Colonic mucosa (tissue), 4 donors: ENCODE measurements around the gene UCKL1. TPM values are rescaled to one million over a fixed set of nuclear protein-coding genes. Genes with fewer than 3 reads are reported as not detected.
"Not testable (repeated sequence)": the region's sequence is repeated elsewhere in the genome, so short reads cannot be mapped to it uniquely, and the experiment has no call there.

ENCODE experiments used
- DNase-seq: peaks from one replicate; pipeline ENCODE4 v3.0.0-alpha.2; 2020
- H3K27ac ChIP-seq: fragments of 200-600 bp; one replicate; pipeline ENCODE4 v1.8.0; 2021
- H3K27me3 ChIP-seq: fragments of 200-600 bp; one replicate; pipeline ENCODE4 v1.8.0; 2021
- H3K36me3 ChIP-seq: fragments of 200-600 bp; one replicate; pipeline ENCODE4 v1.8.0; 2021
- H3K4me1 ChIP-seq: fragments of 200-600 bp; one replicate; pipeline ENCODE4 v1.8.0; 2021; ENCODE audit warnings: mild to moderate bottlenecking
- H3K4me3 ChIP-seq: fragments of 200-600 bp; one replicate; pipeline ENCODE4 v1.8.0; 2021
- H3K9ac ChIP-seq, 2 donors: one replicate each; pipeline ENCODE4 v1.7.0; 2013; ENCODE audit warnings: control low read depth in 2 of 2, low read depth in 2 of 2, low read length in 2 of 2
- H3K9me3 ChIP-seq: fragments of 200-600 bp; one replicate; pipeline ENCODE4 v1.8.0; 2021
- intact Hi-C: fragments of 100-400 bp; cut with DNase I; formaldehyde crosslinking; loops from one replicate; pipeline ENCODE4 v1.14.1; 2022
- total RNA-seq, 2 donors: library from RNA; stranded (reverse); fragmentation: NEBNext Ultra II Directional in 1 of 2; extraction: Animal tissue kit (Norgen Biotek cat#: 25700) in 1 of 2; gene quantifications; one replicate each; pipeline ENCODE4 v1.2.1, GENCODE V29; 2021
- TF ChIP-seq, protein P1 (sequence below): fragments of 200-600 bp; IDR thresholded peaks from one replicate; pipeline ENCODE4 v1.8.0; 2022; ENCODE audit warnings: antibody characterized with exemption, mild to moderate bottlenecking
- donor health status: healthy.
- donor health status: DM: no; HTN: no; CAD: no.
- donor health status: DM: no; HTN: no; CAD: no.

The UCKL1 gene
- total RNA-seq, 2 donors from 2014 or later: 33.6 to 49.5 TPM

GRCh38 chr20:63962426-63963347 lies 6.5 kb upstream of the UCKL1 start:
- no peaks in the 10 kb centered on the region for H3K4me1 ChIP-seq
- no peaks in the 10 kb centered on the region for H3K27me3 ChIP-seq
- H3K9me3 ChIP-seq: no peaks in the 10 kb centered on the region
- no peak for DNase-seq
- H3K36me3 ChIP-seq: no peaks in the 10 kb centered on the region
- intact Hi-C loops: no loop called here
- H3K9ac ChIP-seq: no peak overlapping the region
- H3K4me3 ChIP-seq: no peak overlapping the region
- H3K27ac ChIP-seq: no peak overlapping the region
- TF ChIP-seq, protein P1, sequence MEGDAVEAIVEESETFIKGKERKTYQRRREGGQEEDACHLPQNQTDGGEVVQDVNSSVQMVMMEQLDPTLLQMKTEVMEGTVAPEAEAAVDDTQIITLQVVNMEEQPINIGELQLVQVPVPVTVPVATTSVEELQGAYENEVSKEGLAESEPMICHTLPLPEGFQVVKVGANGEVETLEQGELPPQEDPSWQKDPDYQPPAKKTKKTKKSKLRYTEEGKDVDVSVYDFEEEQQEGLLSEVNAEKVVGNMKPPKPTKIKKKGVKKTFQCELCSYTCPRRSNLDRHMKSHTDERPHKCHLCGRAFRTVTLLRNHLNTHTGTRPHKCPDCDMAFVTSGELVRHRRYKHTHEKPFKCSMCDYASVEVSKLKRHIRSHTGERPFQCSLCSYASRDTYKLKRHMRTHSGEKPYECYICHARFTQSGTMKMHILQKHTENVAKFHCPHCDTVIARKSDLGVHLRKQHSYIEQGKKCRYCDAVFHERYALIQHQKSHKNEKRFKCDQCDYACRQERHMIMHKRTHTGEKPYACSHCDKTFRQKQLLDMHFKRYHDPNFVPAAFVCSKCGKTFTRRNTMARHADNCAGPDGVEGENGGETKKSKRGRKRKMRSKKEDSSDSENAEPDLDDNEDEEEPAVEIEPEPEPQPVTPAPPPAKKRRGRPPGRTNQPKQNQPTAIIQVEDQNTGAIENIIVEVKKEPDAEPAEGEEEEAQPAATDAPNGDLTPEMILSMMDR: no peak

GRCh38 chr20:63961664-63962425 lies 5.6 kb upstream of the UCKL1 start:
- TF ChIP-seq, protein P1: no peak
- Histone ChIP-seq H3K9ac (no peak overlapping the region), H3K4me1 (no peaks in the 10 kb centered on the region), H3K27me3 (no peaks in the 10 kb centered on the region), H3K4me3 (no peak overlapping the region), H3K36me3 (no peaks in the 10 kb centered on the region), H3K9me3 (no peaks in the 10 kb centered on the region), H3K27ac (no peak overlapping the region)
- intact Hi-C loops: no loop called here
- DNase-seq: no peak

DNA sequence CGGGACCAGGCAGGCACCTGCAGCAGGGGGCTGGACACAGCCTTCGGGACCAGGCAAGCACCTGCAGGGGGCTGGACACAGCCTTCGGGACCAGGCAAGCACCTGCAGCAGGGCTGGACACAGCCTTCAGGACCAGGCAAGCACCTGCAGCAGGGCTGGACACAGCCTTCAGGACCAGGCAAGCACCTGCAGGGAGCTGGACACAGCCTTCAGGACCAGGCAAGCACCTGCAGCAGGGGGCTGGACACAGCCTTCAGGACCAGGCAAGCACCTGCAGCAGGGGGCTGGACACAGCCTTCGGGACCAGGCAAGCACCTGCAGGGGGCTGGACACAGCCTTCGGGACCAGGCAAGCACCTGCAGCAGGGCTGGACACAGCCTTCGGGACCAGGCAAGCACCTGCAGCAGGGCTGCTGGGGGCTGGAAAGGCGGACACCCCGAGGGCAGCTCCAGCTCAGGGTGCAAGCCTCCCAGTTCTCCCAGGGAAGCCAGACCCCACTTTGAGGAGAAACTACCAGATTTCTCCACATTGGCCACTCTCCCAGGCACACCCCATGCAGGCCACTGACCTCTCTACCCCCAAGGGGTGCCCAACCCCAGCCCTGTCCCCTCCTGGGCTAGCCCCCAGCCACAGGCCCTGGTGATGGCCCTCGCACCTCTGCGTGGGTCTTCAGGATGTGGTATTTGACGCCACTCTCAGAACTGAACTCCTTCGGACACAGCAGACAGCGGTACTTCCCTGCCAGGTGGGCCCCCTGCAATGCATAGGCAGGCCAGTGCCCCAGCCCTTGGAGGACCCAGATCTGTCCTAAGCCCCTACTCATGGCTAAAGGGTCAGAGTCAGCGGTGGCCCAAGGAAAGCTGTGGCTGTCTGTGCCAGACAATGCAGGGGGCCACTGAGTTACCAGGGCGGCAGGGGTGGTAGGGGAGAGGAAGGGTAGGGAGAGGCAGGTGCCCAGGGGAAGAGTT lies 4.7 kb upstream of the UCKL1 start:
- intact Hi-C loops, H3K27ac ChIP-seq, DNase-seq, H3K4me1 ChIP-seq, H3K27me3 ChIP-seq, H3K9ac ChIP-seq, H3K9me3 ChIP-seq, H3K4me3 ChIP-seq, H3K36me3 ChIP-seq: not testable (repeated sequence)

DNA sequence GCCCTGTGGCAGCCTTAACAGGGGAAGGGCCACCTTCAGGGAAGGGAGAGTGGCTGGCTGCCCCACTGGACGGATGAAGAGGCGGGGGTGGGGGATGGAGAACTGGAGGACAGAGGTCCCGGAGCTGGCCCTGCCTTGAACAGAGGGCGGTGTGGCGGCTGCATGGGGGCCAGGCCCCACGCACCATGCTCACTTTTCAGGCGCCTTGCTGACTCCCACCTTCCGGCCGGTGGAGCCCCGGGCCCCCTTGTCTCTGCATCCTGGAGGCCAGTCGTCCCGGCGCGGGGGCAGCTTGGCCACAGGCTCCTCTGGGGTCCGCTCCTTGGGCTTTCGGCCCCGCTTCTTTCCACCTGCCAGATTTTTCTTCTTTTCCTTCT lies 3.5 kb upstream of the UCKL1 start:
- Histone ChIP-seq H3K27ac (no peak overlapping the region), H3K4me1 (peaks cover 2% of the 10 kb centered on the region), H3K9ac (no peak overlapping the region), H3K9me3 (no peaks in the 10 kb centered on the region), H3K36me3 (no peaks in the 10 kb centered on the region), H3K4me3 (no peak overlapping the region), H3K27me3 (no peaks in the 10 kb centered on the region)
- DNase-seq: no peak
- intact Hi-C loops: no loop called here
- TF ChIP-seq, protein P1: no peak

- DNase-seq: no peak
- Histone ChIP-seq H3K27me3 (no peaks in the 10 kb centered on the region), H3K9me3 (no peaks in the 10 kb centered on the region), H3K36me3 (no peaks in the 10 kb centered on the region), H3K4me3 (no peak overlapping the region), H3K9ac (no peak overlapping the region), H3K27ac (no peak overlapping the region), H3K4me1 (peaks cover 8% of the 10 kb centered on the region)
- intact Hi-C loops: no loop called here
- TF ChIP-seq, protein P1: no peak
Observed at GRCh38 chr20:63958964-63959698, 2.9 kb upstream of the UCKL1 start.
